A549 (cell line): ENCODE results near the gene POLR3A. TPM values are rescaled to one million over a fixed set of nuclear protein-coding genes. Genes with fewer than 3 reads are reported as not detected.

Experiments used
- ATAC-seq, 2 experiments: fragments of 200-7000 bp in 1 of 2; fragments of >200 bp in 1 of 2; cut with Nextera tagmentation in 1 of 2; cut with Tn5 transposase in 1 of 2; 3 replicates each; pipeline versions ENCODE4 v1.8.0 to v1.9.1; 2018 to 2020; ENCODE audit warnings: mild to moderate bottlenecking in 1 of 2, moderate library complexity in 1 of 2
- CTCF ChIA-PET: fragments of 300-600 bp; sonication (Branson Sonifier 250); formaldehyde crosslinking; extraction: SDS; loops from one replicate; lab custom pipeline; 2021; ENCODE audit warnings: antibody characterized with exemption, inconsistent platforms; lab: Yijun Ruan, JAX
- POLR2A ChIA-PET: fragments of 350-600 bp; formaldehyde crosslinking; extraction: SDS; loops from one replicate; lab custom pipeline; 2021; ENCODE audit warnings: antibody characterized with exemption, inconsistent platforms; lab: Yijun Ruan, JAX
- DNase-seq, 2 experiments: peaks; one replicate each; pipeline versions ENCODE4 v3.0.0 to v3.0.0-alpha.2; 2011 to 2016; ENCODE audit warnings: low read depth in 1 of 2, low spot score in 1 of 2
- FAIRE-seq: peaks from 2 replicates; lab custom pipeline; 2011; peaks lifted over from hg19 to GRCh38; lab: Jason Lieb, UNC
- H3K27ac ChIP-seq, 2 experiments: fragments of >200 bp; sonication (Bioruptor Twin); formaldehyde crosslinking; 3 replicates each; pipeline ENCODE4 v1.5.1; 2016 to 2017
- H3K4me1 ChIP-seq: fragments of >200 bp; sonication (Bioruptor Twin); formaldehyde crosslinking; 3 replicates; pipeline ENCODE4 v1.6.1; 2016
- H3K4me2 ChIP-seq: fragments of >200 bp; sonication (Bioruptor Twin); formaldehyde crosslinking; 3 replicates; pipeline ENCODE4 v1.6.1; 2016
- H3K4me3 ChIP-seq: fragments of >200 bp; sonication (Bioruptor Twin); formaldehyde crosslinking; 3 replicates; pipeline ENCODE4 v1.5.1; 2016
- H3K9me3 ChIP-seq: fragments of >200 bp; sonication (Bioruptor Twin); formaldehyde crosslinking; 3 replicates; pipeline ENCODE4 v1.6.1; 2016
- BCL3 ChIP-seq: fragments of >200 bp; sonication (Bioruptor Twin); formaldehyde crosslinking; IDR thresholded peaks from 3 replicates; pipeline ENCODE4 v1.6.1; 2016
- CBX2 ChIP-seq: fragments of 200-600 bp; sonication (generic); IDR thresholded peaks from 2 replicates; pipeline ENCODE4 v1.6.1; 2016; ENCODE audit warnings: low read depth, mild to moderate bottlenecking, borderline replicate concordance
- CBX8 ChIP-seq: fragments of 200-600 bp; sonication (generic); IDR thresholded peaks from 2 replicates; pipeline ENCODE4 v1.6.1; 2016
- CEBPB ChIP-seq, 2 experiments: fragments of >200 bp in 1 of 2; sonication (Bioruptor Twin) in 1 of 2; formaldehyde crosslinking in 1 of 2; IDR thresholded peaks; 2 replicates each; pipeline ENCODE4 v1.6.1; 2012 to 2016
- EHF ChIP-seq: fragments of 250-450 bp; sonication (Bioruptor Pico); IDR thresholded peaks from 2 replicates; pipeline ENCODE4 v1.5.0; 2020; ENCODE audit warnings: mild to moderate bottlenecking
- EHMT2 ChIP-seq: fragments of 200-600 bp; sonication (generic); IDR thresholded peaks from 2 replicates; pipeline ENCODE4 v1.6.1; 2016; ENCODE audit warnings: antibody characterized with exemption, low read depth, mild to moderate bottlenecking, moderate library complexity
- FOSL2 ChIP-seq, 2 experiments: fragments of 450-650 bp in 1 of 2; fragments of >200 bp in 1 of 2; sonication (Bioruptor Twin) in 1 of 2; formaldehyde crosslinking; IDR thresholded peaks; 2 replicates each; pipeline versions ENCODE4 v1.5.0 to v1.6.1; 2016 to 2020; ENCODE audit warnings: mild to moderate bottlenecking in 1 of 2, moderate library complexity in 1 of 2
- HDAC2 ChIP-seq: fragments of 200-600 bp; sonication (generic); IDR thresholded peaks from 2 replicates; pipeline ENCODE4 v1.6.1; 2016
- HES2 ChIP-seq: fragments of >200 bp; sonication (Bioruptor Twin); formaldehyde crosslinking; IDR thresholded peaks from 2 replicates; pipeline ENCODE4 v1.6.1; 2016
- HEYL ChIP-seq: fragments of 250-450 bp; sonication (Bioruptor Pico); IDR thresholded peaks from 2 replicates; pipeline ENCODE4 v1.8.0; 2021; ENCODE audit warnings: mild to moderate bottlenecking, moderate library complexity
- HOXB5 ChIP-seq: fragments of 250-450 bp; sonication (Bioruptor Pico); IDR thresholded peaks from 2 replicates; pipeline ENCODE4 v1.5.0; 2020; ENCODE audit warnings: mild to moderate bottlenecking, moderate library complexity
- JUNB ChIP-seq: fragments of >200 bp; sonication (Bioruptor Twin); formaldehyde crosslinking; IDR thresholded peaks from 2 replicates; pipeline ENCODE4 v1.6.1; 2016
- KDM5A ChIP-seq: fragments of 200-600 bp; sonication (generic); IDR thresholded peaks from 2 replicates; pipeline ENCODE4 v1.6.1; 2016; ENCODE audit warnings: antibody characterized with exemption, mild to moderate bottlenecking
- MAFK ChIP-seq: fragments of 450-650 bp; IDR thresholded peaks from 2 replicates; pipeline ENCODE4 v1.6.1; 2014; ENCODE audit not compliant: partially characterized antibody
- MAZ ChIP-seq: fragments of 150-350 bp; IDR thresholded peaks from 2 replicates; pipeline ENCODE4 v1.6.1; 2014; ENCODE audit warnings: antibody characterized with exemption, low read depth, low read length, borderline replicate concordance
- PHF8 ChIP-seq: fragments of 200-600 bp; sonication (generic); IDR thresholded peaks from 2 replicates; pipeline ENCODE4 v1.6.1; 2016; ENCODE audit warnings: low read depth, mild to moderate bottlenecking, antibody characterized with exemption, moderate library complexity, borderline replicate concordance
- POLR2A ChIP-seq: IDR thresholded peaks from 2 replicates; pipeline ENCODE4 v1.6.1; 2012; ENCODE audit warnings: mild to moderate bottlenecking, low read length
- POLR2AphosphoS2 ChIP-seq: conservative IDR thresholded peaks from 2 replicates; pipeline ENCODE4 v1.6.1; 2012; ENCODE audit warnings: low read length, improper control_type of control experiment, inconsistent platforms
- RAD21 ChIP-seq, 2 experiments: fragments of >200 bp in 1 of 2; sonication (Bioruptor Twin) in 1 of 2; formaldehyde crosslinking in 1 of 2; IDR thresholded peaks in 1 of 2; conservative IDR thresholded peaks in 1 of 2; 2 replicates in 1 of 2; 3 replicates in 1 of 2; pipeline ENCODE4 v1.6.1; 2012 to 2018; ENCODE audit warnings: inconsistent platforms in 1 of 2
- REST ChIP-seq: fragments of 200-600 bp; sonication (generic); IDR thresholded peaks from 2 replicates; pipeline ENCODE4 v1.6.1; 2016; ENCODE audit warnings: antibody characterized with exemption, mild to moderate bottlenecking, moderate library complexity
- TFCP2L1 ChIP-seq: fragments of 250-450 bp; sonication (Bioruptor Pico); IDR thresholded peaks from 2 replicates; pipeline ENCODE4 v1.5.0; 2021; ENCODE audit warnings: mild to moderate bottlenecking
- TP53 ChIP-seq: fragments of 250-450 bp; sonication (Bioruptor Pico); IDR thresholded peaks from 2 replicates; pipeline ENCODE4 v1.5.0; 2021; ENCODE audit warnings: mild to moderate bottlenecking, moderate library complexity
- ZC3H11A ChIP-seq: fragments of 450-650 bp; IDR thresholded peaks from 2 replicates; pipeline ENCODE4 v1.6.1; 2014; ENCODE audit warnings: antibody characterized with exemption, mild to moderate bottlenecking
- ZFP36 ChIP-seq: fragments of 450-650 bp; IDR thresholded peaks from 2 replicates; pipeline ENCODE4 v1.6.1; 2014; ENCODE audit warnings: borderline replicate concordance; ENCODE audit not compliant: partially characterized antibody
- ZNF302 ChIP-seq: fragments of 250-450 bp; sonication (Bioruptor Pico); IDR thresholded peaks from 2 replicates; pipeline ENCODE4 v1.9.0; 2021; ENCODE audit warnings: inconsistent platforms, mild to moderate bottlenecking, moderate library complexity
- ZSCAN20 ChIP-seq: fragments of 250-450 bp; sonication (Bioruptor Pico); IDR thresholded peaks from 2 replicates; pipeline ENCODE4 v1.8.0; 2022; ENCODE audit warnings: mild to moderate bottlenecking, moderate library complexity
- WGBS: methylation state at CpG from one replicate; pipeline ENCODE4 v1.1.6; 2017; ENCODE audit errors: missing lambda C conversion rate; 5-methylcytosine and 5-hydroxymethylcytosine counted together
- polyA plus RNA-seq, 4 experiments: library from polyadenylated mRNA; depleted of rRNA in 3 of 4; stranded (reverse); fragments of >200 nt; fragmentation: RNase III in 1 of 4; extraction: RNeasy Plus Mini Kit Qiagen cat#74134 plus additional on column Dnase treatment in 1 of 4; gene quantifications; 2 replicates in 3 of 4; 3 replicates in 1 of 4; pipeline ENCODE4 v1.2.3, GENCODE V29; 2011 to 2017
- TF ChIP-seq, protein P1 (sequence below): IDR thresholded peaks from 2 replicates; pipeline ENCODE4 v1.6.1; 2012

Gene POLR3A
- polyA plus RNA-seq, 2 of the 4 experiments (the other 2 are of a cell fraction), result 10.9 to 17.7 TPM

- ChIA-PET POLR2A (no interaction called here), CTCF (interaction anchor here (0.6 to 1.3 kb wide), 3 partner anchors 9 to 99 kb away, joined by 3 to 4 read pairs (median 3); no protein-coding TSS in a partner anchor)
- ATAC-seq, result peak in 1 of 2 experiments; percentile 44; a peak in 3 of 6 replicates
- H3K9me3 ChIP-seq, result peaks cover 10% of the 10 kb centered on the region
- DNase-seq, result peak in 1 of 2 experiments; percentile 33
- FAIRE-seq, result no peak
- 20% methylated on average over 2 of the region's 2 CpGs for WGBS
- TF ChIP-seq POLR2AphosphoS2 (no peak), MAFK (no peak), CBX2 (no peak), HOXB5 (CRISPR knock-in tag) (no peak), CBX8 (no peak)
- no peak overlapping the region for H3K4me2 ChIP-seq
- peaks cover 36% of the 10 kb centered on the region for H3K4me1 ChIP-seq
- H3K4me3 ChIP-seq, result no peak overlapping the region
- H3K27ac ChIP-seq, result peak overlapping the region in 1 of 2 experiments; percentile 73; a peak in 2 of 6 replicates
Observed at GRCh38 chr10:77946084-77946483, 83.2 kb downstream of the POLR3A start.

- no peak for DNase-seq
- peaks cover 40% of the 10 kb centered on the region for H3K4me1 ChIP-seq
- peak overlapping the region; percentile 0; the same call in 1 of the 3 replicates for H3K4me2 ChIP-seq
- H3K27ac ChIP-seq, result peak overlapping the region in 1 of 2 experiments; percentile 73; a peak in 2 of 6 replicates
- no peak for ATAC-seq
- H3K9me3 ChIP-seq, result no peaks in the 10 kb centered on the region
- FAIRE-seq, result no peak
- WGBS, result 30% methylated on average over 4 of the region's 4 CpGs
- TF ChIP-seq HES2, result peak; percentile 29; the same call in 1 of the 2 replicates
- TF ChIP-seq CEBPB (IDR thresholded peaks at IDR 0.05), result peak in 1 of 2 experiments; percentile 35; a peak in 1 of 4 replicates
- TF ChIP-seq ZC3H11A, result no peak
- no peak for TF ChIP-seq EHF (CRISPR knock-in tag)
- no peak for TF ChIP-seq CBX2
- no peak overlapping the region for H3K4me3 ChIP-seq
- POLR2A ChIA-PET, result no interaction called here
- CTCF ChIA-PET, result interaction anchor here (0.9 kb wide), 1 partner anchor 9 kb away, joined by 7 read pairs; no protein-coding TSS in a partner anchor
Observed at GRCh38 chr10:77944519-77944918, 84.8 kb downstream of the POLR3A start.

GRCh38 chr10:77943121-77943901 is 86.0 kb downstream of the POLR3A start:
- Histone ChIP-seq H3K4me3 (no peak overlapping the region), H3K9me3 (no peaks in the 10 kb centered on the region), H3K4me1 (peaks cover 29% of the 10 kb centered on the region), H3K4me2 (peak overlapping the region; percentile 66), H3K27ac (peak overlapping the region; percentile 41 to 73; a peak in 5 of 6 replicates)
- TF ChIP-seq BCL3, result no peak
- TF ChIP-seq PHF8, result no peak
- TF ChIP-seq MAFK, result peak; percentile 21
- TF ChIP-seq REST, result no peak
- no peak for TF ChIP-seq MAZ
- TF ChIP-seq HOXB5 (CRISPR knock-in tag), result no peak
- no peak for TF ChIP-seq RAD21 (conservative IDR thresholded peaks at IDR 0.05 in 1 of 2, IDR thresholded peaks at IDR 0.05 in 1 of 2)
- TF ChIP-seq EHMT2, result no peak
- TF ChIP-seq FOSL2 (IDR thresholded peaks at IDR 0.05), result peak; percentile 35; the same call in 1 of the 2 replicates
- TF ChIP-seq FOSL2 (CRISPR knock-in tag; IDR thresholded peaks at IDR 0.05), result peak; percentile 86
- TF ChIP-seq CEBPB (IDR thresholded peaks at IDR 0.05), result peak in 1 of 2 experiments; percentile 47; a peak in 2 of 4 replicates
- no peak for TF ChIP-seq ZFP36
- no peak for TF ChIP-seq TP53 (CRISPR knock-in tag)
- no peak for TF ChIP-seq ZNF302
- TF ChIP-seq KDM5A, result no peak
- no peak for TF ChIP-seq POLR2A
- TF ChIP-seq ZSCAN20 (CRISPR knock-in tag), result no peak
- TF ChIP-seq, protein P1, sequence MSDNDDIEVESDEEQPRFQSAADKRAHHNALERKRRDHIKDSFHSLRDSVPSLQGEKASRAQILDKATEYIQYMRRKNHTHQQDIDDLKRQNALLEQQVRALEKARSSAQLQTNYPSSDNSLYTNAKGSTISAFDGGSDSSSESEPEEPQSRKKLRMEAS, result no peak
- no peak for TF ChIP-seq HEYL (CRISPR knock-in tag)
- TF ChIP-seq HDAC2, result no peak
- no peak; the same call in 1 of the 2 replicates for TF ChIP-seq JUNB
- TF ChIP-seq TFCP2L1 (CRISPR knock-in tag), result no peak
- POLR2A ChIA-PET, result interaction anchor here (1.0 kb wide), 1 partner anchor 16 kb away, joined by 3 read pairs; no protein-coding TSS in a partner anchor
- DNase-seq (peak; percentile 43 to 54), FAIRE-seq (no peak), ATAC-seq (peak; percentile 76 to 84)
- 24% methylated on average over 8 of the region's 8 CpGs for WGBS
- CTCF ChIA-PET, result interaction anchor here (0.8 kb wide), 1 partner anchor 11 kb away, joined by 5 read pairs; no protein-coding TSS in a partner anchor
